B cell (primary cell): ENCODE data around the gene HS6ST2.

Experiments used
- CTCF ChIP-seq: fragments of 200-600 bp; IDR thresholded peaks from one replicate; pipeline ENCODE4 v1.8.0; 2022; ENCODE audit warnings: antibody characterized with exemption, mild to moderate bottlenecking
- EZH2 ChIP-seq: IDR thresholded peaks from 2 replicates; pipeline ENCODE4 v1.6.1; 2012; ENCODE audit warnings: borderline replicate concordance, low read depth, mild to moderate bottlenecking, moderate library complexity, low read length; ENCODE audit not compliant: insufficient read depth, poor library complexity, severe bottlenecking

GRCh38 chrX:132918523-132918922, 39.9 kb downstream of the HS6ST2 start:
- no peak for TF ChIP-seq CTCF
- no peak for TF ChIP-seq EZH2
